Muscle of arm (tissue), 12 donors: ENCODE data around the gene MAX. TPM values are rescaled to one million over a fixed set of nuclear protein-coding genes. Genes with fewer than 3 reads are reported as not detected.
"Not testable (repeated sequence)": the region's sequence is repeated elsewhere in the genome, so short reads cannot be mapped to it uniquely, and the experiment has no call there.

Source experiments
- DNase-seq: peaks from one replicate; pipeline ENCODE4 v3.0.0-alpha.2; 2013
- polyA plus RNA-seq, 12 donors: library from polyadenylated mRNA; unstranded; fragments of 120-200 nt; gene quantifications; one replicate each; pipeline ENCODE4 v1.2.1, GENCODE V29; 2013; ENCODE audit not compliant: insufficient read length in 12 of 12

MAX gene
- polyA plus RNA-seq, 12 donors, result 29.1 to 143 (median 35.0) TPM; not detected in 1

DNA sequence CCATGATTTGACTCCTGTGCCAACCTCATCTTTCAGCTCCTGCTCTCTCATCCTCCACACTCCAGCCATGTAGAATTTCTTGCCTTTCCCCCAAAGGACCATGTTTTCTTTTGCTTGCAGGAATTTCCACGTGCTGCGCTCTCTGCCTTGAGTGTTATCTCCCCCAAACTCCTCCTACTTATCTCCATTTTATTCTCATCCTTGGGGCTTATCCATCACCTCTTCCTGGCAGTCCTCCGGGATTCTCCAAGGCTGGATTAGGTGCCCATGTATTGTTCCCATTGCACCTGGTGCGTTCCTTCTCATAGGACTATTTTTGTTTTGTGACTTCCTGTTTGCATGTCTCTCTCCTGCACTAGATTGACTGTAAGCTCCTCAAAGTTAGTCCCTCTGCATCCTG lies 7.0 kb upstream of the MAX start:
- DNase-seq, result no peak

DNA sequence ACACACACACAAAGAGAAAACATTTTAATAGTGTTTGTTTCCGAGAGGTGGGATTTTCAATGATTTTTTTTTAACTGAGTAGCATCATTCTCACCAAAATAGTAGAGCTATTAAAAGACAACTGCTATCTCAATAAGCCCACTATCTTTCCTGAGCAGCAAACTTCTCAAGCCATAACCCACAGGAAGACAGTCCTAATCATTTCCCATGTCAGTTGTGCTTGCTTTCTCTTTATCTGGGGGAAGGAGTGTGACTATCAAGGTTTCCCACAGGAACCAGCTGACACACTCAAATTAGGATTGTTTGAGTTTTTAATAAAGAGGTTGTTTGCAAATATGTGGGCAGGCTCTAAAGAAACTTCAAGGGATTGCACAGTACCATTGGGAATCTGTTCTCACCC lies 4.9 kb upstream of the MAX start:
- DNase-seq, result no peak

GRCh38 chr14:65106736-65107135 lies 4.4 kb upstream of the MAX start:
- DNase-seq, result no peak

GRCh38 chr14:65106316-65106715 lies 4.0 kb upstream of the MAX start:
- DNase-seq, result no peak

DNA sequence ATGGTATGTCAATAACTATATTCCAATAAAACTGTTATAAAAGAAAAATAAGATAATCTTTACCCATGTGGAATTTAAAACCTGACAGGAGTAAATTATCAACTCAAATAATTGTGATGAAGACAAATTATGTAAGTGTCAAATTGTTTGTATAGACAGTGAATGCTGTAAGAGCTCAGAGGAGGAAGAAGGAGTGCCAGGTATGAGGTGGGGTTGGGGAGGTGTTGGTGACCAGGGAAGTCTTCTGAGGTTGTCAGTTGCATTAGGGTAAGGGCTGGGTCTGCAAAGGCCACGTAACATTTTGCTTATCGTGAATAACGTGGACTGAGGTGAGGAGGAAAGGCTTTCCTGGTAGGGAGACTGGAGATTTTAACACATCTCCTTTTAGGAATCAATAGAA lies 2.5 kb upstream of the MAX start:
- DNase-seq, result no peak

GRCh38 chr14:65103150-65103760 lies 938 bp upstream of the MAX start:
- DNase-seq, result no peak

GRCh38 chr14:65101631-65102440 lies 481 bp downstream of the MAX start:
- no peak for DNase-seq

- DNase-seq, result no peak
Observed at GRCh38 chr14:65100922-65101541, 1.3 kb downstream of the MAX start.

DNA sequence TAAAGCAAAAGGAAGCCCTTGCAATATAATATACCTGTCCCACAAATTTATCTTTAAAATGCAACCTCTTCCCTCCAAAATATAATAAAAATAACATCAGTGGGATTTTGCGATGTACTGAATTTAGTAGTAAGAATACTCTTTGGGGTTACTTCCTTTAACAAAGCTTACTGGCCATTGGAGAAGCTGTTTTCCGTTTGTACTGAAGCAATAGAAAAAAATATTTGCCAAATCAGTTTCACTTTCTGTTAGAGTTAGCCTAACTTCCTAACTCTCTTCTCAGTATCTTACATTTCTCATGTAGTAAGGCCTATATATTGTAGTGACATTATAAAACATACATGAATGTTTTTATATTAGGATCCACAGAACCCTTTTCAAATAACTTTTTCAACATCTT lies 3.7 kb downstream of the MAX start:
- DNase-seq, result no peak

- no peak for DNase-seq
Observed at GRCh38 chr14:65096323-65097089, 5.8 kb downstream of the MAX start.

DNA sequence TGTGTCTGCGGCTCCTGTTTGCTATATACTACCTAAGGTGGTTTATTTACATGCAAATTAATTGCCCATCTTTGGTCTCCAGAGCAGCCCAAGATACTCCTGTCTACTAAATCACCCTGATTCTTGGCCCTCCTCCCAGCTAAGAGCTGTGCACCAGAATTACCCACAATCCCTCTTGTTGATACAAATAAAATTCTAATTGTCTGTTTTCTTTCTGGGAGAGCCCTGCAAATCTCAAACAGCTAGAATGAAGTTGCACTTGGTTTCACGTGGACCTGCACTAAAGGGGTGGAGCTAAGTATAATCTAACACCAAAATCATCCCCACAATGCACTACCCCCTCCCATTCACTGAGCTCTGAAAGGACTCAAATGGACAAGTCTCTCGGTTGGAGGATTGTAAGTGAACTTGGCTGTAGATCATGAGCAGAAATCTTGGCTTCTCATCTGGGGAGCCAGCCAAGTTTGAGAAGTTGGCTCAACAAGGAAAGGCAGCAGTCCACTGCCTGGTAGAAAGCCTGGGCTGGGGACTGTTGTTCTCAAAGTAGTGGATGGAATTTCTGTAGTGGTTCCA lies 6.6 kb downstream of the MAX start:
- DNase-seq, result peak; percentile 89

DNA sequence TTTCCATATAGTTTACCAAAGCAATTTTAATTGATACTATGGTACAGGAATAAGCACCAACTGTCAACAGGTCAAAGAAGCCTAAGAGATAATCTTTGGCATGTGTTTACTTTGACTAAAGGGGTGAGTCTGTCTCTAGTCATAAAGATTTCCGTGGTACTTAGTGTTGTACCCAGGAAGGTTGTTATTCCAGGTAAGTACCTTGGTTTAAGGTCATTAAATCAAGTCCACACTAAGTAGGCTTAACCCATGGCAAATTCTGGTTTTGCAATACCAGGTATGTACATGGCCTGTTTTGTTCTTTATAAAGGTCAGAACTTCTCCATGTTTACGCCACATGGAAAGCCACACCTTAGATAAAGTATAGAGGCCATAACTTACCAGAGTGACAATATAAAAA lies 10.0 kb downstream of the MAX start:
- DNase-seq, result no peak

DNA sequence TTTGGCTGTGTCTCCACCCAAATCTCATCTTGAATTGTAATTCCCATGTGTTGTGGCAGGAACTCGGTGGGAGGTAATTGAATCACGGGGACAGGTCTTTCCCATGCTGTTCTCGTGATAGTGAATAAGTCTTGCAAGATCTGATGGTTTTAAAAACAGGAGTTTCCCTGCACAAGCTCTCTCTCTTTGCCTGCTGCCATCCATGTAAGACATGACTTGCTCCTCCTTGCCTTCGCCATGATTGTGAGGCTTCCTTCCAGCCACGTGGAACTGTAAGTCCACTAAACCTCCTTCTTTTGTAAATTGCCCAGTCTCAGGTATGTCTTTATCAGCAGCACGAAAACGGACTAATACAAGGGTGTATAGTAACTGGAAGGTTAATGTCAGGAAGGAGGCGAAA lies 14.5 kb downstream of the MAX start:
- not testable (repeated sequence) for DNase-seq

GRCh38 chr14:65086686-65087085 lies 15.6 kb downstream of the MAX start:
- DNase-seq, result not testable (repeated sequence)

GRCh38 chr14:65084554-65085505 lies 17.5 kb downstream of the MAX start:
- DNase-seq, result no peak

- DNase-seq, result no peak
Observed at GRCh38 chr14:65082930-65083329, 19.4 kb downstream of the MAX start.

GRCh38 chr14:65080960-65081747 lies 21.2 kb downstream of the MAX start:
- DNase-seq, result no peak

- no peak for DNase-seq
Observed at GRCh38 chr14:65079768-65080167, 22.5 kb downstream of the MAX start.

GRCh38 chr14:65079201-65079600 lies 23.1 kb downstream of the MAX start:
- no peak for DNase-seq

DNA sequence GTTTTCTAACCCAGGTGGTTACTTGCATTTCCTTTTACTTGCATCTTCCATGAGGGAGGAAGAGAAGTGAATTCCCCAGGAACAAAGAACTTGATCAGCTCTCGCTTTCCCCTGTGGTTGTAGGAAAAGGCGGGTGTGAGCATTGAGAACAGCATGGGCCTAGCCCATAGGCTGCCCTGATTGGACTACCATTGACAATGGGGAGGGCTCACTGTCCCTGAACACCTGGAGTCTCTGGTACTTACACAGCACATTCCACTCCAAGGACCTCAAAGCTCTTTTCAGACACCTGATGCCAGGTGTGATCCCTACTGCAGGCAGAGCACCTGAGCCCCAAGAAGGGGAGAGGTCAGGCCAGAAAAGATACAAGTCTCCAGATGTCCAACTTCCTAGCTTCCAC lies 25.0 kb downstream of the MAX start:
- DNase-seq, result no peak
